IMR-90 (cell line): ENCODE data around the gene ANKUB1. TPM values are rescaled to one million over a fixed set of nuclear protein-coding genes. Genes with fewer than 3 reads are reported as not detected.

Experiments
- ATAC-seq: fragments of 200-7000 bp; cut with Tn5 transposase; 2 replicates; pipeline ENCODE4 v1.9.1; 2020; ENCODE audit warnings: low read depth, mild to moderate bottlenecking, moderate library complexity
- BruUV-seq: library from RNA; stranded (reverse); fragments of 400-500 nt; replicated peaks from 2 replicates; lab custom pipeline; 2021; lab: Mats Ljungman, UMichigan
- CTCF ChIA-PET: fragments of 300-600 bp; formaldehyde crosslinking; extraction: SDS; loops from one replicate; lab custom pipeline; 2021; ENCODE audit warnings: antibody characterized with exemption; lab: Yijun Ruan, JAX
- POLR2A ChIA-PET: fragments of 300-600 bp; sonication (Branson Sonifier 250); formaldehyde crosslinking; loops from one replicate; lab custom pipeline; 2022; ENCODE audit warnings: antibody characterized with exemption; ENCODE audit not compliant: unreplicated experiment; lab: Charles Lee
- DNase-seq: peaks from one replicate; pipeline ENCODE4 v3.0.0; 2013
- H2AFZ ChIP-seq: replicated peaks from 2 replicates; pipeline ENCODE3; 2013; ENCODE audit warnings: low read length, mild to moderate bottlenecking; ENCODE audit not compliant: poor library complexity
- H2AK5ac ChIP-seq: 2 replicates; pipeline ENCODE4 v1.6.1; 2013; ENCODE audit warnings: low read depth, low read length, inconsistent platforms
- H2AK9ac ChIP-seq: replicated peaks from 2 replicates; pipeline ENCODE3; 2013; ENCODE audit warnings: mild to moderate bottlenecking, low read depth, low read length, moderate library complexity; ENCODE audit not compliant: poor library complexity
- H2BK120ac ChIP-seq: 2 replicates; pipeline ENCODE4 v1.6.1; 2013; ENCODE audit warnings: low read depth, low read length, inconsistent platforms
- H2BK15ac ChIP-seq: 3 replicates; pipeline ENCODE4 v1.6.1; 2013; ENCODE audit warnings: low read depth, low read length, inconsistent platforms
- H2BK20ac ChIP-seq: 2 replicates; pipeline ENCODE4 v1.6.1; 2013; ENCODE audit warnings: low read depth, mild to moderate bottlenecking, inconsistent platforms, low read length, moderate library complexity
- H2BK5ac ChIP-seq: 2 replicates; pipeline ENCODE4 v1.6.1; 2013; ENCODE audit warnings: mild to moderate bottlenecking, low read depth, low read length, inconsistent platforms; ENCODE audit not compliant: poor library complexity, severe bottlenecking
- H3K14ac ChIP-seq: replicated peaks from 2 replicates; pipeline ENCODE4 v1.6.1; 2013; ENCODE audit warnings: low read depth, low read length, inconsistent platforms
- H3K18ac ChIP-seq: 2 replicates; pipeline ENCODE4 v1.6.1; 2013; ENCODE audit warnings: low read depth, low read length, control low read depth
- H3K23ac ChIP-seq: 2 replicates; pipeline ENCODE4 v1.6.1; 2013; ENCODE audit warnings: low read depth, low read length, inconsistent platforms
- H3K27ac ChIP-seq: 2 replicates; pipeline ENCODE4 v1.5.1; 2013; ENCODE audit warnings: mild to moderate bottlenecking, control low read depth, low read length; ENCODE audit not compliant: insufficient read depth
- H3K27me3 ChIP-seq: 2 replicates; pipeline ENCODE4 v1.6.1; 2013; ENCODE audit warnings: low read length; ENCODE audit not compliant: control insufficient read depth, insufficient read depth
- H3K36me3 ChIP-seq: 2 replicates; pipeline ENCODE4 v1.6.1; 2013; ENCODE audit warnings: low read length, mixed read lengths; ENCODE audit not compliant: control insufficient read depth, insufficient read depth
- H3K4ac ChIP-seq: 2 replicates; pipeline ENCODE4 v1.6.1; 2013; ENCODE audit warnings: low read depth, low read length, inconsistent platforms
- H3K4me1 ChIP-seq: 2 replicates; pipeline ENCODE4 v1.6.1; 2013; ENCODE audit warnings: low read length, mixed read lengths; ENCODE audit not compliant: control insufficient read depth, insufficient read depth
- H3K4me2 ChIP-seq: 2 replicates; pipeline ENCODE4 v1.6.1; 2013; ENCODE audit warnings: low read depth, mild to moderate bottlenecking, control low read depth, low read length, moderate library complexity
- H3K4me3 ChIP-seq: 2 replicates; pipeline ENCODE4 v1.5.1; 2013; ENCODE audit warnings: low read depth, mild to moderate bottlenecking, control low read depth, low read length, moderate library complexity; ENCODE audit not compliant: insufficient read depth
- H3K56ac ChIP-seq: 2 replicates; pipeline ENCODE4 v1.6.1; 2013; ENCODE audit warnings: low read length, inconsistent platforms; ENCODE audit not compliant: insufficient read depth; ENCODE audit errors: extremely low read depth
- H3K79me1 ChIP-seq, 2 experiments: 2 replicates each; pipeline ENCODE4 v1.6.1; 2013; ENCODE audit warnings: low read length in 2 of 2, inconsistent platforms in 1 of 2, low read depth in 1 of 2
- H3K9ac ChIP-seq: 2 replicates; pipeline ENCODE4 v1.6.1; 2013; ENCODE audit warnings: low read depth, low read length, control low read depth
- H3K9me1 ChIP-seq: 2 replicates; pipeline ENCODE4 v1.6.1; 2013; ENCODE audit warnings: low read length, inconsistent platforms; ENCODE audit not compliant: insufficient read depth
- H3K9me3 ChIP-seq: 2 replicates; pipeline ENCODE4 v1.6.1; 2013; ENCODE audit warnings: low read length; ENCODE audit not compliant: control insufficient read depth, insufficient read depth
- H4K20me1 ChIP-seq: 2 replicates; pipeline ENCODE4 v1.6.1; 2013; ENCODE audit warnings: low read length, inconsistent platforms; ENCODE audit not compliant: insufficient read depth
- H4K5ac ChIP-seq: 2 replicates; pipeline ENCODE4 v1.6.1; 2013; ENCODE audit warnings: mild to moderate bottlenecking, low read depth, low read length, control low read depth
- H4K8ac ChIP-seq, 2 experiments: 2 replicates each; pipeline ENCODE4 v1.6.1; 2013; ENCODE audit warnings: low read depth in 2 of 2, low read length in 2 of 2, control low read depth in 1 of 2, inconsistent platforms in 1 of 2
- H4K91ac ChIP-seq: 2 replicates; pipeline ENCODE4 v1.6.1; 2013; ENCODE audit warnings: low read depth, low read length, inconsistent platforms; ENCODE audit not compliant: insufficient read depth
- CEBPB ChIP-seq: IDR thresholded peaks from 2 replicates; pipeline ENCODE4 v1.6.1; 2012; ENCODE audit warnings: low read depth, low read length, improper control_type of control experiment
- MAFK ChIP-seq: IDR thresholded peaks from 2 replicates; pipeline ENCODE4 v1.6.1; 2012; ENCODE audit warnings: low read depth, low read length, improper control_type of control experiment
- MAZ ChIP-seq: IDR thresholded peaks from 2 replicates; pipeline ENCODE4 v1.6.1; 2012; ENCODE audit warnings: low read depth, mild to moderate bottlenecking, low read length, improper control_type of control experiment, moderate library complexity, borderline replicate concordance
- NFE2L2 ChIP-seq: fragments of 150-350 bp; IDR thresholded peaks from 2 replicates; pipeline ENCODE4 v1.6.1; 2016; ENCODE audit warnings: low read depth, mild to moderate bottlenecking, low read length
- RFX5 ChIP-seq: IDR thresholded peaks from 2 replicates; pipeline ENCODE4 v1.8.0; 2012; ENCODE audit warnings: low read depth, mild to moderate bottlenecking, low read length, moderate library complexity
- dilution Hi-C: fragments of 300-500 bp; cut with HindIII; formaldehyde crosslinking; loops from one replicate; pipeline ENCODE4 v1.14.3; 2018; ENCODE audit warnings: low sequenced_read_pairs; ENCODE audit not compliant: unreplicated experiment
- in situ Hi-C: fragments of 300-500 bp; cut with MboI; formaldehyde crosslinking; loops from 3 replicates; pipeline ENCODE4 v1.14.3; 2019; ENCODE audit warnings: low sequenced_read_pairs, inconsistent platforms, mixed read lengths
- intact Hi-C: fragments of 100-400 bp; cut with micrococcal nuclease; formaldehyde crosslinking; loops from 2 replicates; pipeline ENCODE4 v1.10.0; 2022
- polyA plus RNA-seq, 3 experiments: library from polyadenylated mRNA; depleted of rRNA; stranded (reverse); fragments of >200 nt; gene quantifications; 2 replicates each; pipeline ENCODE4 v1.2.3, GENCODE V29; 2012; ENCODE audit warnings: low replicate concordance in 1 of 3
- total RNA-seq: library from RNA; depleted of rRNA; stranded (reverse); fragments of >200 nt; gene quantifications from 2 replicates; pipeline ENCODE4 v1.2.3, GENCODE V29; 2012
- TF ChIP-seq, protein P1 (sequence below): fragments of 150-350 bp; IDR thresholded peaks from 2 replicates; pipeline ENCODE4 v1.6.1; 2017; ENCODE audit warnings: mild to moderate bottlenecking, antibody characterized with exemption, low read length, low read depth
- TF ChIP-seq, protein P2 (sequence below): conservative IDR thresholded peaks from 2 replicates; pipeline ENCODE4 v1.5.1; 2012; ENCODE audit warnings: mild to moderate bottlenecking, low read depth, low read length, improper control_type of control experiment

ANKUB1 gene
- total and polyA plus RNA-seq, 2 of the 4 experiments (the other 2 are of a cell fraction): not detected

DNA sequence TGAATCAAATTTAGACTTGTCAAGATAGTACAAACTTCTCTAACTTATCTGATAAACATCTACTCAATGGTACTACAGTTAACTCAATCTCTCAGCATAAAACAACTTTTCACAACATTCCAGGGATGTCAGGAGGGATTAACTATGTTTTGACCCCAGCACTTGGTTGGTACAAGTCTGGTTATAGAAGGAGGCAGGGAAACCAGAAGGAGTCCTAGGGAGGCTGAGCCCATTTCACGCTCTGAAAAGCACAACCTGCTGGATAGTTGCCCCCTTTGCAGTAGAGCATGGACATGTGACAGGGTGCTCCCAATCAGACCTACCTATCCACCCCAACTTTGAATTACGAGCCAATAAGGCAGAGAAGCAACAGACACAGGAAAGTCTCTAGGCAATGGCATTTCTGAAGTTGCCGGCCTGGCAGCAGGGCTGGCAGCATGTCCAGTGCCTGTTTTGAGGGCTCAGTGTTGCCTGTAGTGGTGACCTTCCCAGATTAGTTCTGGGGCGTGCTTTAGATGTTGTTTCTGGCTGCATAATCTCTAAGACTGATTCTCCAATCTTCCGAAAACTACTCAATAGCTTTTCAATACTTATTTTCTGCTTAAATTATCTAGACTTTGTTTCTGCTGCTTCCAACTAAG is 8.2 kb downstream of the ANKUB1 start (continued):
- no peak for TF ChIP-seq MAZ

DNA sequence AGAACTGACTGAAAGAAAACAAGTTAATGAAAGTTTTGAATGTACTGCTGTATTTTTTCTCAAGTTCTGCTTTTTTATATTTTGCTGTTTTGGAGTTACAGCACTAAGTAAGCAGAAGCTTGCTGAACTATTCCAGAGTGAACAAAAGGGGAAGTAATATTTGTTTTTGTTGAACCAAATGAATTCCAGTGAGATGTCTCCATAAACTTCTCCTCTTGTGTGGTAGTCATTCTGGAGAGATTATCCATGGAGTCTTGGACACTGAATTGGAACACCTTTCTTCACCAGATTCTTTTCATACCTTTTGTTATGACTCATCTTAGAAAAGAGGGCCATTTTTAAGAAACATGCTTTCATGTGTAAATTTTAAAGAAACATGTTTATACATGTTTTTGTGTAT is 8.8 kb downstream of the ANKUB1 start:
- peak overlapping the region in 1 of 2 experiments; percentile 93; a peak in 1 of 4 replicates for H4K8ac ChIP-seq
- no peak overlapping the region for H4K5ac ChIP-seq
- peak overlapping the region; percentile 20; the same call in 1 of the 2 replicates for H3K4me2 ChIP-seq
- no peak overlapping the region for H3K4ac ChIP-seq
- H2BK5ac ChIP-seq: peak overlapping the region; percentile 96
- no peaks in the 10 kb centered on the region for H3K27me3 ChIP-seq
- H3K36me3 ChIP-seq: no peaks in the 10 kb centered on the region
- H3K4me1 ChIP-seq: peaks cover 4% of the 10 kb centered on the region
- no peak for TF ChIP-seq NFE2L2
- TF ChIP-seq RFX5: no peak
- TF ChIP-seq, protein P1, sequence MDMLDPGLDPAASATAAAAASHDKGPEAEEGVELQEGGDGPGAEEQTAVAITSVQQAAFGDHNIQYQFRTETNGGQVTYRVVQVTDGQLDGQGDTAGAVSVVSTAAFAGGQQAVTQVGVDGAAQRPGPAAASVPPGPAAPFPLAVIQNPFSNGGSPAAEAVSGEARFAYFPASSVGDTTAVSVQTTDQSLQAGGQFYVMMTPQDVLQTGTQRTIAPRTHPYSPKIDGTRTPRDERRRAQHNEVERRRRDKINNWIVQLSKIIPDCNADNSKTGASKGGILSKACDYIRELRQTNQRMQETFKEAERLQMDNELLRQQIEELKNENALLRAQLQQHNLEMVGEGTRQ: no peak
- no peak for TF ChIP-seq MAFK
- TF ChIP-seq, protein P2, sequence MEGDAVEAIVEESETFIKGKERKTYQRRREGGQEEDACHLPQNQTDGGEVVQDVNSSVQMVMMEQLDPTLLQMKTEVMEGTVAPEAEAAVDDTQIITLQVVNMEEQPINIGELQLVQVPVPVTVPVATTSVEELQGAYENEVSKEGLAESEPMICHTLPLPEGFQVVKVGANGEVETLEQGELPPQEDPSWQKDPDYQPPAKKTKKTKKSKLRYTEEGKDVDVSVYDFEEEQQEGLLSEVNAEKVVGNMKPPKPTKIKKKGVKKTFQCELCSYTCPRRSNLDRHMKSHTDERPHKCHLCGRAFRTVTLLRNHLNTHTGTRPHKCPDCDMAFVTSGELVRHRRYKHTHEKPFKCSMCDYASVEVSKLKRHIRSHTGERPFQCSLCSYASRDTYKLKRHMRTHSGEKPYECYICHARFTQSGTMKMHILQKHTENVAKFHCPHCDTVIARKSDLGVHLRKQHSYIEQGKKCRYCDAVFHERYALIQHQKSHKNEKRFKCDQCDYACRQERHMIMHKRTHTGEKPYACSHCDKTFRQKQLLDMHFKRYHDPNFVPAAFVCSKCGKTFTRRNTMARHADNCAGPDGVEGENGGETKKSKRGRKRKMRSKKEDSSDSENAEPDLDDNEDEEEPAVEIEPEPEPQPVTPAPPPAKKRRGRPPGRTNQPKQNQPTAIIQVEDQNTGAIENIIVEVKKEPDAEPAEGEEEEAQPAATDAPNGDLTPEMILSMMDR: no peak
- TF ChIP-seq CEBPB: no peak
- H3K9me3 ChIP-seq: no peaks in the 10 kb centered on the region
- no peak overlapping the region for H2BK15ac ChIP-seq
- H4K20me1 ChIP-seq: no peaks in the 10 kb centered on the region
- ATAC-seq (peak; percentile 93), DNase-seq (peak; percentile 87)
- H3K23ac ChIP-seq: no peak overlapping the region
- dilution Hi-C loops (no loop called here), intact Hi-C loops (no loop called here), in situ Hi-C loops (no loop called here)
- H3K18ac ChIP-seq: no peak overlapping the region
- no peak overlapping the region for H2AK9ac ChIP-seq
- H3K9ac ChIP-seq: no peak overlapping the region
- peaks cover 10% of the 10 kb centered on the region for H3K9me1 ChIP-seq
- no peak overlapping the region for H4K91ac ChIP-seq
- no peak overlapping the region for H2AFZ ChIP-seq
- ChIA-PET CTCF (interaction anchor here (0.6 to 1.0 kb wide), 3 partner anchors 12 to 27 kb away, joined by 3 to 4 read pairs (median 3); no protein-coding TSS in a partner anchor), POLR2A (interaction anchor here (0.5 kb wide), 1 partner anchor 511 kb away, joined by 7 read pairs; no protein-coding TSS in a partner anchor)
- H3K14ac ChIP-seq: no peak overlapping the region
- H3K27ac ChIP-seq: no peak overlapping the region; the same call in 1 of the 2 replicates
- no peak overlapping the region for H2BK20ac ChIP-seq
- no peak overlapping the region for H2AK5ac ChIP-seq
- no TSS peak for BruUV-seq
- peaks cover 0 to 3% of the 10 kb centered on the region in 2 experiments; a peak in 1 of 4 replicates for H3K79me1 ChIP-seq
- no peak overlapping the region for H3K4me3 ChIP-seq
- no peak overlapping the region for H3K56ac ChIP-seq
- H2BK120ac ChIP-seq: no peak overlapping the region
